K562 (cell line): Measurements from ENCODE around the gene PRDM16. TPM values are rescaled to one million over a fixed set of nuclear protein-coding genes. Genes with fewer than 3 reads are reported as not detected.

Experiments used
- ATAC-seq: fragments of 200-7000 bp; cut with Tn5 transposase; 3 replicates; pipeline ENCODE4 v1.9.1; 2020; ENCODE audit warnings: moderate library complexity
- BruUV-seq: library from RNA; stranded (reverse); fragments of 400-500 nt; replicated peaks from 2 replicates; lab custom pipeline; 2021; lab: Mats Ljungman, UMichigan
- CTCF ChIA-PET: fragments of 300-600 bp; formaldehyde crosslinking; extraction: SDS; loops from one replicate; lab custom pipeline; 2021; ENCODE audit warnings: low intra/inter-chr PET ratio; lab: Yijun Ruan, JAX
- POLR2A ChIA-PET: fragments of 300-600, 350-650 bp; sonication (Branson Sonifier 250); formaldehyde crosslinking; extraction: SDS; loops from one replicate; lab custom pipeline; 2021; ENCODE audit warnings: antibody characterized with exemption, inconsistent platforms; lab: Yijun Ruan, JAX
- DNase-seq, 4 experiments: peaks; one replicate each; pipeline versions ENCODE4 v3.0.0 to v3.0.0-alpha.2; 2011 to 2018; ENCODE audit warnings: low spot score in 3 of 4, mixed read lengths in 3 of 4; ENCODE audit errors: extremely low read depth in 1 of 4
- FAIRE-seq: peaks from 2 replicates; lab custom pipeline; 2011; peaks lifted over from hg19 to GRCh38; lab: Jason Lieb, UNC
- H2AFZ ChIP-seq: 2 replicates; pipeline ENCODE4 v1.6.0; 2011; ENCODE audit warnings: low read depth, low read length, control low read depth, inconsistent platforms
- H3K27ac ChIP-seq: fragments of 200-600 bp; 3 replicates; pipeline ENCODE4 v1.8.0; 2011; ENCODE audit warnings: low read depth, mild to moderate bottlenecking, control low read depth, inconsistent platforms, low read length, moderate library complexity, mixed read lengths; ENCODE audit errors: extremely low read depth
- H3K27me3 ChIP-seq, 2 experiments: fragments of 300-600 bp in 1 of 2; 2 replicates in 1 of 2; 3 replicates in 1 of 2; pipeline versions ENCODE4 v1.6.0 to v1.8.0; 2011; ENCODE audit warnings: inconsistent platforms in 2 of 2, low read length in 2 of 2, mild to moderate bottlenecking in 1 of 2, mixed read lengths in 1 of 2, moderate library complexity in 1 of 2; ENCODE audit not compliant: control insufficient read depth in 2 of 2, insufficient read depth in 2 of 2
- H3K36me3 ChIP-seq: fragments of 300-600 bp; 3 replicates; pipeline ENCODE4 v1.8.0; 2011; ENCODE audit warnings: mild to moderate bottlenecking, low read length, inconsistent platforms; ENCODE audit not compliant: control insufficient read depth, insufficient read depth
- H3K4me1 ChIP-seq, 2 experiments: fragments of 200-600 bp in 1 of 2; replicated peaks in 1 of 2; 2 replicates in 1 of 2; 3 replicates in 1 of 2; pipeline versions ENCODE4 v1.5.1 to v1.8.0; 2011; ENCODE audit warnings: inconsistent platforms in 2 of 2, low read length in 2 of 2, mild to moderate bottlenecking in 1 of 2, mixed read lengths in 1 of 2, moderate library complexity in 1 of 2; ENCODE audit not compliant: control insufficient read depth in 2 of 2, insufficient read depth in 2 of 2
- H3K4me2 ChIP-seq: 2 replicates; pipeline ENCODE4 v1.6.1; 2011; ENCODE audit warnings: low read length, control low read depth, inconsistent platforms, mixed read lengths; ENCODE audit not compliant: insufficient read depth
- H3K4me3 ChIP-seq: fragments of 200-600 bp; sonication (generic), shearing (Covaris generic); 2 replicates; pipeline ENCODE4 v1.5.1; 2016; ENCODE audit warnings: control low read depth, inconsistent platforms
- H3K79me2 ChIP-seq: fragments of 200-600 bp; 3 replicates; pipeline ENCODE4 v1.8.0; 2011; ENCODE audit warnings: low read length, inconsistent platforms; ENCODE audit not compliant: control insufficient read depth, insufficient read depth
- H3K9ac ChIP-seq, 2 experiments: 2 replicates each; pipeline versions ENCODE4 v1.6.0 to v1.6.1; 2011; ENCODE audit warnings: low read depth in 2 of 2, low read length in 2 of 2, control low read depth in 1 of 2, inconsistent platforms in 1 of 2, mild to moderate bottlenecking in 1 of 2, mixed read lengths in 1 of 2; ENCODE audit not compliant: insufficient read depth in 1 of 2
- H3K9me1 ChIP-seq: one replicate; pipeline ENCODE4 v1.6.0; 2011; ENCODE audit warnings: inconsistent platforms, mild to moderate bottlenecking, low read length, moderate library complexity; ENCODE audit not compliant: control insufficient read depth, insufficient read depth
- H3K9me3 ChIP-seq: replicated peaks from 2 replicates; pipeline ENCODE4 v1.5.1; 2011; ENCODE audit warnings: low read depth, low read length, inconsistent platforms; ENCODE audit not compliant: control insufficient read depth, insufficient read depth
- H4K20me1 ChIP-seq: replicated peaks from 2 replicates; pipeline ENCODE4 v1.6.1; 2011; ENCODE audit warnings: low read length, inconsistent platforms, mixed read lengths; ENCODE audit not compliant: control insufficient read depth, insufficient read depth
- HCFC1 ChIP-seq: IDR thresholded peaks from 2 replicates; pipeline ENCODE4 v1.6.1; 2012; ENCODE audit warnings: low read depth, low read length, improper control_type of control experiment
- JUND ChIP-seq, 2 experiments: IDR thresholded peaks; 2 replicates in 1 of 2; 3 replicates in 1 of 2; pipeline ENCODE4 v1.6.1; 2011; ENCODE audit warnings: borderline replicate concordance in 2 of 2, low read depth in 2 of 2, low read length in 2 of 2, improper control_type of control experiment in 1 of 2, missing biosample characterization in 1 of 2, missing genetic modification characterization in 1 of 2, missing genetic modification reagents in 1 of 2
- NBN ChIP-seq: fragments of 450-650 bp; IDR thresholded peaks from 2 replicates; pipeline ENCODE4 v1.6.1; 2016; ENCODE audit warnings: low read depth, mild to moderate bottlenecking
- ZFP36 ChIP-seq: fragments of 150-350 bp; IDR thresholded peaks from 2 replicates; pipeline ENCODE4 v1.6.1; 2018; ENCODE audit warnings: low read length, low read depth; ENCODE audit not compliant: partially characterized antibody
- ZNF23 ChIP-seq: fragments of 250-450 bp; sonication (Bioruptor Pico); IDR thresholded peaks from 2 replicates; pipeline ENCODE4 v1.4.0; 2020; ENCODE audit warnings: mild to moderate bottlenecking
- WGBS: fragments of 100-300 bp; shearing (Covaris generic); methylation state at CpG from one replicate; pipeline ENCODE4 v1.1.6; 2016; ENCODE audit warnings: low coverage, mixed read lengths; ENCODE audit not compliant: insufficient coverage; ENCODE audit errors: missing lambda C conversion rate; 5-methylcytosine and 5-hydroxymethylcytosine counted together
- in situ Hi-C: fragments of 300-500 bp; cut with MboI; formaldehyde crosslinking; loops from 4 replicates; pipeline ENCODE4 v1.15.0; 2018; ENCODE audit warnings: inconsistent platforms, mixed read lengths
- intact Hi-C: fragments of 100-400 bp; cut with micrococcal nuclease; formaldehyde crosslinking; loops from 2 replicates; pipeline ENCODE4 v1.14.2; 2022
- polyA plus RNA-seq, 8 experiments: library from polyadenylated mRNA; depleted of rRNA in 4 of 8; stranded (reverse) in 5 of 8; unstranded in 3 of 8; fragments of >200 nt; fragmentation: Nextera tagmentation in 2 of 8; fragmentation: Illumina TruSeq in 1 of 8; extraction: Ambion mirVana in 2 of 8; extraction: Trizol in 1 of 8; gene quantifications; 2 replicates each; pipeline versions ENCODE4 v1.2.1 to v1.2.3, GENCODE V29; 2011 to 2014; ENCODE audit warnings: inconsistent platforms in 1 of 8, missing spikeins in 1 of 8
- total RNA-seq, 7 experiments: library from RNA; depleted of rRNA in 6 of 7; stranded (reverse); fragments of >200 nt in 6 of 7; fragmentation: Illumina TruSeq in 2 of 7; extraction: Trizol in 2 of 7; gene quantifications; 2 replicates each; pipeline versions ENCODE4 v1.2.1 to v1.2.3, GENCODE V29; 2011 to 2021; ENCODE audit warnings: low replicate concordance in 1 of 7

PRDM16 gene
- total and polyA plus RNA-seq, 9 of the 15 experiments (the other 6 are each of a cell fraction or from before 2014, with no cell fraction given), result 0.10 to 0.27 TPM; not detected in 7

GRCh38 chr1:3368711-3369445 is 299.9 kb downstream of the PRDM16 start:
- intact Hi-C loops, result no loop called here
- Histone ChIP-seq H3K4me3 (no peak overlapping the region), H3K4me2 (no peak overlapping the region), H4K20me1 (peaks cover 5% of the 10 kb centered on the region), H3K4me1 (peaks cover 0 to 3% of the 10 kb centered on the region in 2 experiments; a peak in 1 of 5 replicates), H3K9me3 (no peaks in the 10 kb centered on the region), H3K9me1 (no peaks in the 10 kb centered on the region), H3K27ac (no peak overlapping the region), H3K9ac (no peak overlapping the region), H3K36me3 (no peaks in the 10 kb centered on the region), H3K79me2 (no peaks in the 10 kb centered on the region), H3K27me3 (peaks cover 35 to 62% of the 10 kb centered on the region in 2 experiments), H2AFZ (no peak overlapping the region)
- TF ChIP-seq NBN (no peak), ZNF23 (CRISPR knock-in tag) (no peak), ZFP36 (no peak), JUND (IDR thresholded peaks at IDR 0.05; ENCODE audit: borderline replicate concordance, low read depth, low read length) (no peak), JUND (tag; IDR thresholded peaks at IDR 0.05; ENCODE audit: borderline replicate concordance, low read depth, low read length) (no peak), HCFC1 (no peak)
- no peak for ATAC-seq
- CTCF ChIA-PET, result no interaction called here
- BruUV-seq, result no TSS peak
- POLR2A ChIA-PET, result interaction anchor here (0.8 kb wide), 1 partner anchor 15 kb away, joined by 3 read pairs; no protein-coding TSS in a partner anchor
- DNase-seq, result no peak
- in situ Hi-C loops, result no loop called here
- peak; percentile 46 for FAIRE-seq
- 0% methylated on average over 16 of the region's 16 CpGs for WGBS
